Activated CD8-positive, alpha-beta T cell treated with anti-CD3 and anti-CD28 coated beads for 36 hours (primary cell): ENCODE measurements around the gene RHOBTB3. TPM values are rescaled to one million over a fixed set of nuclear protein-coding genes. Genes with fewer than 3 reads are reported as not detected.
A peak's percentile ranks its signal among the peaks of the same experiment; 100 is the strongest.
"Not testable (repeated sequence)": the region's sequence is repeated elsewhere in the genome, so short reads cannot be mapped to it uniquely, and the experiment has no call there.

Experiments used
- ATAC-seq: fragments of 200-7000 bp; cut with Tn5 transposase; one replicate; pipeline ENCODE4 v1.10.0; 2021; ENCODE audit warnings: mild to moderate bottlenecking, moderate library complexity
- CTCF ChIA-PET: fragments of 350-600 bp; sonication (Branson Sonifier 250); formaldehyde crosslinking; loops from one replicate; lab custom pipeline; 2021; ENCODE audit warnings: antibody characterized with exemption; lab: Charles Lee
- POLR2A ChIA-PET: fragments of 350-600 bp; sonication (Branson Sonifier 250); formaldehyde crosslinking; loops from one replicate; lab custom pipeline; 2021; ENCODE audit warnings: antibody characterized with exemption; lab: Charles Lee
- DNase-seq: peaks from one replicate; pipeline ENCODE4 v3.0.0-alpha.2; 2020
- H3K27ac Mint-ChIP-seq: one replicate; pipeline ENCODE4 v1.8.0; 2021; ENCODE audit warnings: mild to moderate bottlenecking, mixed read lengths
- H3K27me3 Mint-ChIP-seq: one replicate; pipeline ENCODE4 v1.8.0; 2021; ENCODE audit warnings: mixed read lengths
- H3K36me3 Mint-ChIP-seq: one replicate; pipeline ENCODE4 v1.8.0; 2021; ENCODE audit warnings: low read depth, mixed read lengths
- H3K4me1 Mint-ChIP-seq: one replicate; pipeline ENCODE4 v1.8.0; 2021; ENCODE audit warnings: low read depth, mixed read lengths
- H3K4me3 Mint-ChIP-seq: one replicate; pipeline ENCODE4 v1.8.0; 2021; ENCODE audit warnings: mild to moderate bottlenecking, moderate library complexity, mixed read lengths
- H3K9me3 Mint-ChIP-seq: one replicate; pipeline ENCODE4 v1.8.0; 2021; ENCODE audit warnings: mixed read lengths
- intact Hi-C: fragments of 100-400 bp; cut with micrococcal nuclease; formaldehyde crosslinking; loops from one replicate; pipeline ENCODE4 v1.10.0; 2022
- total RNA-seq, 2 experiments: library from RNA; stranded (reverse); gene quantifications; one replicate each; pipeline ENCODE4 v1.2.3, GENCODE V29; 2021
- TF ChIP-seq, protein P1 (sequence below): fragments of 200-600 bp; IDR thresholded peaks from one replicate; pipeline ENCODE4 v1.8.0; 2022; ENCODE audit warnings: antibody characterized with exemption, mild to moderate bottlenecking

The RHOBTB3 gene
- total RNA-seq, 2 experiments from 2014 or later: 0.50 to 1.1 TPM

DNA sequence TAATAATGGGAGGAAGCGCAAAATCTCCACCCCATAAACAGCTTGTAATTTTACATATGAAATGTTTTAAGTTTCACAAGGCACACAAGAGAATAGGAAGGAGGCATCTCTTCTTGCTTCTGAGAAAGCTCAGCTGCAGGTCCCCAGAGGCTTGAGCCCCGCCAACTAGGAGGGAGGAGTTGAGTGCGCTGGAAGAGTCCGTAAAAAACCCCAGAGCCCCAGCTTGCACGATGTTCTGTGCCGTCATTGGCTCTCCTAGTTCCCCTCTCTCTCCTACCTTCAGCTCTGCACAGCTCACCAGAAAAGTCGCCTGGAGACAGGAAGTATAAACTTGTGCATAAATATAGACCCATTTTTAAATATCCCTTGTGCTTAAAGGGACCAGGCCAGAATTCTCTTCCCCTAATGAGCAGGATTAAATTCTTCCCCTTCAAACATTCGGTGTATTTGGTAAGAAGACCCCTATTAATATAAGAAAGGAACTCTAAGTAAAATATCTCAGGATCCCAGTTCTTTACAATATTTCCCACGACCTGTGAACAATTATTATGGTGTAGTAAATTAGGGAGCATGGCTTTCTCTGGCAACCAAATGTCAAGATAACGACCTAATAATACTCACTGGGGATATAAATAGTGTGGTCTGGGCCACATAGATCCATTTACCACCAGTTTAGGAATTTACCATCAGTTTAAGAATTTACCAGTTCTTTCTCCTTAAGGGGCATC is 77.7 kb downstream of the RHOBTB3 start:
- Mint-ChIP-seq H3K4me3 (peak overlapping the region; percentile 52), H3K27ac (peak overlapping the region; percentile 86), H3K4me1 (peaks cover 56% of the 10 kb centered on the region), H3K27me3 (no peaks in the 10 kb centered on the region), H3K9me3 (peaks cover 2% of the 10 kb centered on the region), H3K36me3 (peaks cover 10% of the 10 kb centered on the region)
- peak; percentile 90 for DNase-seq
- peak; percentile 99 for ATAC-seq
- intact Hi-C loops: loop anchor here (5.0 kb wide), 1 partner anchor 33 kb away; no protein-coding TSS in a partner anchor
- TF ChIP-seq, protein P1, sequence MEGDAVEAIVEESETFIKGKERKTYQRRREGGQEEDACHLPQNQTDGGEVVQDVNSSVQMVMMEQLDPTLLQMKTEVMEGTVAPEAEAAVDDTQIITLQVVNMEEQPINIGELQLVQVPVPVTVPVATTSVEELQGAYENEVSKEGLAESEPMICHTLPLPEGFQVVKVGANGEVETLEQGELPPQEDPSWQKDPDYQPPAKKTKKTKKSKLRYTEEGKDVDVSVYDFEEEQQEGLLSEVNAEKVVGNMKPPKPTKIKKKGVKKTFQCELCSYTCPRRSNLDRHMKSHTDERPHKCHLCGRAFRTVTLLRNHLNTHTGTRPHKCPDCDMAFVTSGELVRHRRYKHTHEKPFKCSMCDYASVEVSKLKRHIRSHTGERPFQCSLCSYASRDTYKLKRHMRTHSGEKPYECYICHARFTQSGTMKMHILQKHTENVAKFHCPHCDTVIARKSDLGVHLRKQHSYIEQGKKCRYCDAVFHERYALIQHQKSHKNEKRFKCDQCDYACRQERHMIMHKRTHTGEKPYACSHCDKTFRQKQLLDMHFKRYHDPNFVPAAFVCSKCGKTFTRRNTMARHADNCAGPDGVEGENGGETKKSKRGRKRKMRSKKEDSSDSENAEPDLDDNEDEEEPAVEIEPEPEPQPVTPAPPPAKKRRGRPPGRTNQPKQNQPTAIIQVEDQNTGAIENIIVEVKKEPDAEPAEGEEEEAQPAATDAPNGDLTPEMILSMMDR: no peak
- ChIA-PET POLR2A (interaction anchor here (1.0 to 8.9 kb wide), 3 partner anchors 12 to 60 kb away, joined by 3 to 102 read pairs (median 4); partner anchors contain the start of gene GLRX), CTCF (interaction anchor here (0.7 to 5.4 kb wide), 13 partner anchors 9 to 145 kb away, joined by 3 to 58 read pairs (median 6); partner anchors contain the start of gene GLRX)

GRCh38 chr5:95809414-95809960 is 78.4 kb downstream of the RHOBTB3 start:
- Mint-ChIP-seq H3K27me3 (no peaks in the 10 kb centered on the region), H3K27ac (peak overlapping the region; percentile 86), H3K36me3 (peaks cover 15% of the 10 kb centered on the region), H3K9me3 (peaks cover 2% of the 10 kb centered on the region), H3K4me1 (peaks cover 61% of the 10 kb centered on the region), H3K4me3 (peak overlapping the region; percentile 52)
- ChIA-PET POLR2A (interaction anchor here (8.9 kb wide), 1 partner anchor 11 kb away, joined by 102 read pairs; the partner anchor contains the start of gene GLRX), CTCF (interaction anchor here (2.1 to 5.4 kb wide), 5 partner anchors 8 to 28 kb away, joined by 8 to 58 read pairs (median 17); partner anchors contain the start of gene GLRX)
- intact Hi-C loops: loop anchor here (5.0 kb wide), 1 partner anchor 33 kb away; no protein-coding TSS in a partner anchor
- no peak for DNase-seq
- no peak for ATAC-seq
- TF ChIP-seq, protein P1: no peak

DNA sequence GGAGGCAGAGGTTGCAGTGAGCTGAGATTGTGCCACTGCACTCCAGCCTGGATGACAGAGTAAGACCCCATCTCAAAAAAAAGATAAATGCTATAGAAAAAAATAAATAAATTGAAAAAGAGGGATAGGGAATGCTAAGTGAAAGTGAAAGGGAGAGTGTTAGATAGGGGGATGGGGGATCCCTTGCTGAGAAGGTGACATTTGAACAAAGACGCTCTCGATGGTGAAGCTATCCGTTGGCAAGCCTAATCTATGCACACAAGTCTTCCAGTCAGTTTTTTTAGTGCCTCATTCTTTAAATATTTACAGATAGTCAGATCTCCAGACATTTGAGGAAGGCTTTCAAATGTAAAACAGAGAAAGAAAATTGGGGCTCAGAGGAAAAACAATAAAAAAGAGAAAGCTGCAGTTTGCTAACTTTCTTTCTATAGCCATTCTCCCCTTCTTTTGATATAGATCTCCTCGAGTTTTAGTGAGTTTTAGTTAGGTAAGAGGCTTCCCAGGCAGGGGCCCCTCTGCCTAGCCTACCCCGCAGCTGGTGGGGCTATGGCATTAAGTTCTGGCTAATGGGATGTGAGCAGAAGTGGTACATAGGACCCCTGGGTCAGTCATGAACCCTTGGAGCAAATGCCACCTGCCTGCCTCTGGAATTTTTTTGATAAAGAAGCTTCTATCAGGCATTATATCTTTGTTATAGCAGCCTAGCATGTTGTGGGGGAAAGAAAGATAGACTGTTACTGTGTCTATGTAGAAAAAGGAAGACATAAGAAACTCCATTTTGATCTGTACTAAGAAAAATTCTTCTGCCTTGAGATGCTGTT is 79.4 kb downstream of the RHOBTB3 start:
- ChIA-PET CTCF (interaction anchor here (0.6 to 5.4 kb wide), 7 partner anchors 10 to 146 kb away, joined by 3 to 58 read pairs (median 8); partner anchors contain the start of gene GLRX), POLR2A (interaction anchor here (0.7 to 8.9 kb wide), 3 partner anchors 10 to 79 kb away, joined by 3 to 102 read pairs (median 7); partner anchors contain the start of gene GLRX)
- Mint-ChIP-seq H3K4me1 (peaks cover 72% of the 10 kb centered on the region), H3K27me3 (no peaks in the 10 kb centered on the region), H3K36me3 (peaks cover 14% of the 10 kb centered on the region), H3K9me3 (no peaks in the 10 kb centered on the region), H3K4me3 (peak overlapping the region; percentile 52), H3K27ac (peak overlapping the region; percentile 86)
- intact Hi-C loops: no loop called here
- DNase-seq (no peak), ATAC-seq (no peak)
- TF ChIP-seq, protein P1: no peak

DNA sequence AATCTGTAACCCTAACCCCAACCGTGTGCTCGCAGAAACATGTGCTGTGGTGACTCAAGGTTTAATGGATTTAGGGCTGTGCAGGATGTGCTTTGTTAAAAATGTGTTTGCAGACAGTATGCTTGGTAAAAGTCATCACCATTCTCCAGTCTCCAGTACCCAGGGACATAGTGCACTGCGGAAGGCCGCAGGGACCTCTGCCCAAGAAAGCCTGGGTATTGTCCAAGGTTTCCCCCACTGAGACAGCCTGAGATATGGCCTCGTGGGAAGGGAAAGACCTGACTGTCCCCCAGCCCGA is 79.9 kb downstream of the RHOBTB3 start:
- intact Hi-C loops, DNase-seq, H3K27me3 Mint-ChIP-seq, ATAC-seq, H3K9me3 Mint-ChIP-seq: not testable (repeated sequence)
- Mint-ChIP-seq H3K4me1 (peaks cover 77% of the 10 kb centered on the region), H3K36me3 (peaks cover 17% of the 10 kb centered on the region), H3K27ac (peak overlapping the region; percentile 86), H3K4me3 (peak overlapping the region; percentile 52)
- ChIA-PET POLR2A (interaction anchor here (0.7 to 8.9 kb wide), 3 partner anchors 10 to 79 kb away, joined by 3 to 102 read pairs (median 7); partner anchors contain the start of gene GLRX), CTCF (interaction anchor here (1.1 to 5.4 kb wide), 6 partner anchors 10 to 147 kb away, joined by 3 to 58 read pairs (median 12); partner anchors contain the start of gene GLRX)

DNA sequence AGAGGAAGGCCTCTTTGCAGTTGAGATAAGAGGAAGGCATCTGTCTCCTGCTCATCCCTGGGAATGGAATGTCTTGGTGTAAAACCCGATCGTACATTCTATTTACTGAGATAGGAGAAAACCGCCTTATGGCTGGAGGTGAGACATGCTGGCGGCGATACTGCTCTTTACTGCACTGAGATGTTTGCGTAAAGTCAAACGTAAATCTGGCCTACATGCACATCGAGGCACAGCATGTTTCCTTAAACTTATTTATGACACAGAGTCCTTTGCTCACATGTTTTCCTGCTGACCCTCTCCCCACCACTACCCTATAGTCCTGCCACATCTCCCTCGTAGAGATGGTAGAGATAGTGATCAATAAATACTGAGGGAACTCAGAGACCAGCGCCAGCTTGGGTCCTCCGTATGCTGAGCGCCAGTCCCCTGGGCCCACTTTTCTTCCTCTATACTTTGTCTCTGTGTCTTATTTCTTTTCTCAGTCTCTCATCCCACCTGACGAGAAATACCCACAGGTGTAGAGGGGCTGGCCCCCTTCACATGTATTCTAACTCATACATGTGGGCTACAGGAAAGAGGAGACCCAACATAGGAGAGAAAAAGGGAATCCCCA is 80.4 kb downstream of the RHOBTB3 start:
- Mint-ChIP-seq H3K4me1 (peaks cover 82% of the 10 kb centered on the region), H3K4me3 (peak overlapping the region; percentile 41), H3K27ac (peak overlapping the region; percentile 86), H3K36me3 (peaks cover 19% of the 10 kb centered on the region)
- DNase-seq, H3K27me3 Mint-ChIP-seq, ATAC-seq, intact Hi-C loops, H3K9me3 Mint-ChIP-seq: not testable (repeated sequence)
- ChIA-PET POLR2A (interaction anchor here (1.4 to 8.9 kb wide), 2 partner anchors 9 to 24 kb away, joined by 7 to 102 read pairs; partner anchors contain the start of gene GLRX), CTCF (interaction anchor here (1.7 to 5.4 kb wide), 4 partner anchors 9 to 30 kb away, joined by 7 to 58 read pairs (median 18); partner anchors contain the start of gene GLRX)
